K562 (cell line): ENCODE data around the gene UBE2Q1. TPM values are rescaled to one million over a fixed set of nuclear protein-coding genes. Genes with fewer than 3 reads are reported as not detected.

ENCODE experiments used
- BHLHE40 ChIP-seq: IDR thresholded peaks from 2 replicates; pipeline ENCODE4 v1.6.1; 2011; ENCODE audit warnings: low read length, improper control_type of control experiment
- HMG20B ChIP-seq: fragments of 250-450 bp; sonication (Bioruptor Pico); IDR thresholded peaks from 2 replicates; pipeline ENCODE4 v1.5.0; 2021; ENCODE audit warnings: mild to moderate bottlenecking
- NR2C1 ChIP-seq, 2 experiments: fragments of 450-650 bp; IDR thresholded peaks; 2 replicates each; pipeline ENCODE4 v1.6.1; 2017; ENCODE audit warnings: mild to moderate bottlenecking in 2 of 2, antibody characterized with exemption in 1 of 2, inconsistent platforms in 1 of 2, missing compliant biosample characterization in 1 of 2, missing genetic modification characterization in 1 of 2
- RHOXF2B ChIP-seq: fragments of 250-450 bp; sonication (Bioruptor Pico); conservative IDR thresholded peaks from 2 replicates; pipeline ENCODE4 v1.5.1; 2021
- TEAD2 ChIP-seq: fragments of 450-650 bp; IDR thresholded peaks from 2 replicates; pipeline ENCODE4 v1.6.1; 2016; ENCODE audit warnings: missing genetic modification characterization, control low read depth, missing compliant biosample characterization
- ZNF143 ChIP-seq: sonication (generic); formaldehyde crosslinking; IDR thresholded peaks from 2 replicates; pipeline ENCODE4 v1.9.0; 2022; ENCODE audit warnings: mild to moderate bottlenecking, missing genetic modification reagents
- ZNF354B ChIP-seq: fragments of 250-450 bp; sonication (Bioruptor Pico); IDR thresholded peaks from 2 replicates; pipeline ENCODE4 v1.4.0; 2020
- ZNF609 ChIP-seq: sonication (generic); formaldehyde crosslinking; IDR thresholded peaks from 2 replicates; pipeline ENCODE4 v1.8.1; 2023; ENCODE audit warnings: missing genetic modification reagents, mild to moderate bottlenecking, borderline replicate concordance
- ZNF695 ChIP-seq: fragments of 450-650 bp; formaldehyde crosslinking; IDR thresholded peaks from 2 replicates; pipeline ENCODE4 v1.4.0; 2020; ENCODE audit warnings: mild to moderate bottlenecking, moderate library complexity
- polyA plus RNA-seq, 8 experiments: library from polyadenylated mRNA; depleted of rRNA in 4 of 8; stranded (reverse) in 5 of 8; unstranded in 3 of 8; fragments of >200 nt; fragmentation: Nextera tagmentation in 2 of 8; fragmentation: Illumina TruSeq in 1 of 8; extraction: Ambion mirVana in 2 of 8; extraction: Trizol in 1 of 8; gene quantifications; 2 replicates each; pipeline versions ENCODE4 v1.2.1 to v1.2.3, GENCODE V29; 2011 to 2014; ENCODE audit warnings: inconsistent platforms in 1 of 8, missing spikeins in 1 of 8
- total RNA-seq, 7 experiments: library from RNA; depleted of rRNA in 6 of 7; stranded (reverse); fragments of >200 nt in 6 of 7; fragmentation: Illumina TruSeq in 2 of 7; extraction: Trizol in 2 of 7; gene quantifications; 2 replicates each; pipeline versions ENCODE4 v1.2.1 to v1.2.3, GENCODE V29; 2011 to 2021; ENCODE audit warnings: low replicate concordance in 1 of 7
- TF ChIP-seq, protein P1 (sequence below), 3 experiments: IDR thresholded peaks in 2 of 3; conservative IDR thresholded peaks in 1 of 3; 2 replicates each; pipeline ENCODE4 v1.5.1; 2011 to 2012; ENCODE audit warnings: low read length in 3 of 3, mild to moderate bottlenecking in 3 of 3, control low read depth in 2 of 3, improper control_type of control experiment in 1 of 3, inconsistent platforms in 1 of 3, low read depth in 1 of 3, mixed read lengths in 1 of 3, moderate library complexity in 1 of 3; ENCODE audit not compliant: insufficient read depth in 2 of 3
- TF ChIP-seq, protein P2 (sequence below): sonication (generic); formaldehyde crosslinking; IDR thresholded peaks from 2 replicates; pipeline ENCODE4 v1.8.1; 2023; ENCODE audit warnings: mild to moderate bottlenecking, missing genetic modification reagents
- TF ChIP-seq, protein P3 (sequence below): fragments of 450-650 bp; conservative IDR thresholded peaks from 2 replicates; pipeline ENCODE4 v1.6.1; 2016; ENCODE audit warnings: missing genetic modification characterization, low read depth, mild to moderate bottlenecking, missing compliant biosample characterization, moderate library complexity
- TF ChIP-seq, protein P4 (sequence below): fragments of 250-450 bp; sonication (Bioruptor Pico); IDR thresholded peaks from 2 replicates; pipeline ENCODE4 v1.5.0; 2022; ENCODE audit warnings: mild to moderate bottlenecking
- TF ChIP-seq, protein P5 (sequence below): fragments of 250-450 bp; sonication (Bioruptor Pico); IDR thresholded peaks from 2 replicates; pipeline ENCODE4 v1.9.0; 2021; ENCODE audit warnings: mild to moderate bottlenecking

Gene UBE2Q1
- total and polyA plus RNA-seq, 9 of the 15 experiments (the other 6 are each of a cell fraction or from before 2014, with no cell fraction given): 8.0 to 58.8 (median 27.6) TPM

GRCh38 chr1:154558720-154559465 lies 431 bp upstream of the UBE2Q1 start (continued):
- TF ChIP-seq NR2C1 (IDR thresholded peaks at IDR 0.05) (peak; percentile 72), NR2C1 (tag; IDR thresholded peaks at IDR 0.05) (peak; percentile 75), ZNF354B (CRISPR knock-in tag) (no peak), TEAD2 (tag) (no peak), RHOXF2B (no peak), ZNF609 (0 out of 2 replicates have a peak, but pooled peaks have one; percentile 80), BHLHE40 (peak; percentile 97), ZNF695 (CRISPR knock-in tag) (no peak), ZNF143 (CRISPR knock-in tag) (peak; percentile 70), HMG20B (CRISPR knock-in tag) (no peak)
- TF ChIP-seq, protein P1, sequence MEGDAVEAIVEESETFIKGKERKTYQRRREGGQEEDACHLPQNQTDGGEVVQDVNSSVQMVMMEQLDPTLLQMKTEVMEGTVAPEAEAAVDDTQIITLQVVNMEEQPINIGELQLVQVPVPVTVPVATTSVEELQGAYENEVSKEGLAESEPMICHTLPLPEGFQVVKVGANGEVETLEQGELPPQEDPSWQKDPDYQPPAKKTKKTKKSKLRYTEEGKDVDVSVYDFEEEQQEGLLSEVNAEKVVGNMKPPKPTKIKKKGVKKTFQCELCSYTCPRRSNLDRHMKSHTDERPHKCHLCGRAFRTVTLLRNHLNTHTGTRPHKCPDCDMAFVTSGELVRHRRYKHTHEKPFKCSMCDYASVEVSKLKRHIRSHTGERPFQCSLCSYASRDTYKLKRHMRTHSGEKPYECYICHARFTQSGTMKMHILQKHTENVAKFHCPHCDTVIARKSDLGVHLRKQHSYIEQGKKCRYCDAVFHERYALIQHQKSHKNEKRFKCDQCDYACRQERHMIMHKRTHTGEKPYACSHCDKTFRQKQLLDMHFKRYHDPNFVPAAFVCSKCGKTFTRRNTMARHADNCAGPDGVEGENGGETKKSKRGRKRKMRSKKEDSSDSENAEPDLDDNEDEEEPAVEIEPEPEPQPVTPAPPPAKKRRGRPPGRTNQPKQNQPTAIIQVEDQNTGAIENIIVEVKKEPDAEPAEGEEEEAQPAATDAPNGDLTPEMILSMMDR (IDR thresholded peaks at IDR 0.05 in 2 of 3, conservative IDR thresholded peaks at IDR 0.05 in 1 of 3; ENCODE audit: insufficient read depth in 2 of 3, low read depth in 1 of 3, low read length in 3 of 3): 0 out of 6 replicates have a peak, but pooled peaks of 1 of the 3 experiments have one; percentile 6
- TF ChIP-seq, protein P2, sequence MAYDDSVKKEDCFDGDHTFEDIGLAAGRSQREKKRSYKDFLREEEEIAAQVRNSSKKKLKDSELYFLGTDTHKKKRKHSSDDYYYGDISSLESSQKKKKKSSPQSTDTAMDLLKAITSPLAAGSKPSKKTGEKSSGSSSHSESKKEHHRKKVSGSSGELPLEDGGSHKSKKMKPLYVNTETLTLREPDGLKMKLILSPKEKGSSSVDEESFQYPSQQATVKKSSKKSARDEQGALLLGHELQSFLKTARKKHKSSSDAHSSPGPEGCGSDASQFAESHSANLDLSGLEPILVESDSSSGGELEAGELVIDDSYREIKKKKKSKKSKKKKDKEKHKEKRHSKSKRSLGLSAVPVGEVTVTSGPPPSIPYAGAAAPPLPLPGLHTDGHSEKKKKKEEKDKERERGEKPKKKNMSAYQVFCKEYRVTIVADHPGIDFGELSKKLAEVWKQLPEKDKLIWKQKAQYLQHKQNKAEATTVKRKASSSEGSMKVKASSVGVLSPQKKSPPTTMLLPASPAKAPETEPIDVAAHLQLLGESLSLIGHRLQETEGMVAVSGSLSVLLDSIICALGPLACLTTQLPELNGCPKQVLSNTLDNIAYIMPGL (CRISPR knock-in tag): peak; percentile 94
- TF ChIP-seq, protein P3, sequence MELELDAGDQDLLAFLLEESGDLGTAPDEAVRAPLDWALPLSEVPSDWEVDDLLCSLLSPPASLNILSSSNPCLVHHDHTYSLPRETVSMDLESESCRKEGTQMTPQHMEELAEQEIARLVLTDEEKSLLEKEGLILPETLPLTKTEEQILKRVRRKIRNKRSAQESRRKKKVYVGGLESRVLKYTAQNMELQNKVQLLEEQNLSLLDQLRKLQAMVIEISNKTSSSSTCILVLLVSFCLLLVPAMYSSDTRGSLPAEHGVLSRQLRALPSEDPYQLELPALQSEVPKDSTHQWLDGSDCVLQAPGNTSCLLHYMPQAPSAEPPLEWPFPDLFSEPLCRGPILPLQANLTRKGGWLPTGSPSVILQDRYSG (tag): no peak
- TF ChIP-seq, protein P4, sequence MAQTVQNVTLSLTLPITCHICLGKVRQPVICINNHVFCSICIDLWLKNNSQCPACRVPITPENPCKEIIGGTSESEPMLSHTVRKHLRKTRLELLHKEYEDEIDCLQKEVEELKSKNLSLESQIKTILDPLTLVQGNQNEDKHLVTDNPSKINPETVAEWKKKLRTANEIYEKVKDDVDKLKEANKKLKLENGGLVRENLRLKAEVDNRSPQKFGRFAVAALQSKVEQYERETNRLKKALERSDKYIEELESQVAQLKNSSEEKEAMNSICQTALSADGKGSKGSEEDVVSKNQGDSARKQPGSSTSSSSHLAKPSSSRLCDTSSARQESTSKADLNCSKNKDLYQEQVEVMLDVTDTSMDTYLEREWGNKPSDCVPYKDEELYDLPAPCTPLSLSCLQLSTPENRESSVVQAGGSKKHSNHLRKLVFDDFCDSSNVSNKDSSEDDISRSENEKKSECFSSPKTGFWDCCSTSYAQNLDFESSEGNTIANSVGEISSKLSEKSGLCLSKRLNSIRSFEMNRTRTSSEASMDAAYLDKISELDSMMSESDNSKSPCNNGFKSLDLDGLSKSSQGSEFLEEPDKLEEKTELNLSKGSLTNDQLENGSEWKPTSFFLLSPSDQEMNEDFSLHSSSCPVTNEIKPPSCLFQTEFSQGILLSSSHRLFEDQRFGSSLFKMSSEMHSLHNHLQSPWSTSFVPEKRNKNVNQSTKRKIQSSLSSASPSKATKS: no peak
- TF ChIP-seq, protein P5, sequence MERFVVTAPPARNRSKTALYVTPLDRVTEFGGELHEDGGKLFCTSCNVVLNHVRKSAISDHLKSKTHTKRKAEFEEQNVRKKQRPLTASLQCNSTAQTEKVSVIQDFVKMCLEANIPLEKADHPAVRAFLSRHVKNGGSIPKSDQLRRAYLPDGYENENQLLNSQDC (CRISPR knock-in tag): no peak
